ENCODE measurements around the gene ENTPD2.

GRCh38 chr9:137050570-137050969 lies 3.3 kb downstream of the ENTPD2 start:
- TF ChIP-seq, protein P1, sequence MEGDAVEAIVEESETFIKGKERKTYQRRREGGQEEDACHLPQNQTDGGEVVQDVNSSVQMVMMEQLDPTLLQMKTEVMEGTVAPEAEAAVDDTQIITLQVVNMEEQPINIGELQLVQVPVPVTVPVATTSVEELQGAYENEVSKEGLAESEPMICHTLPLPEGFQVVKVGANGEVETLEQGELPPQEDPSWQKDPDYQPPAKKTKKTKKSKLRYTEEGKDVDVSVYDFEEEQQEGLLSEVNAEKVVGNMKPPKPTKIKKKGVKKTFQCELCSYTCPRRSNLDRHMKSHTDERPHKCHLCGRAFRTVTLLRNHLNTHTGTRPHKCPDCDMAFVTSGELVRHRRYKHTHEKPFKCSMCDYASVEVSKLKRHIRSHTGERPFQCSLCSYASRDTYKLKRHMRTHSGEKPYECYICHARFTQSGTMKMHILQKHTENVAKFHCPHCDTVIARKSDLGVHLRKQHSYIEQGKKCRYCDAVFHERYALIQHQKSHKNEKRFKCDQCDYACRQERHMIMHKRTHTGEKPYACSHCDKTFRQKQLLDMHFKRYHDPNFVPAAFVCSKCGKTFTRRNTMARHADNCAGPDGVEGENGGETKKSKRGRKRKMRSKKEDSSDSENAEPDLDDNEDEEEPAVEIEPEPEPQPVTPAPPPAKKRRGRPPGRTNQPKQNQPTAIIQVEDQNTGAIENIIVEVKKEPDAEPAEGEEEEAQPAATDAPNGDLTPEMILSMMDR (conservative IDR thresholded peaks at IDR 0.05 in 1 of 2, IDR thresholded peaks at IDR 0.05 in 1 of 2; ENCODE audit: low read depth in 1 of 2, low read length in 2 of 2), result no peak
- TF ChIP-seq EZH2 (IDR thresholded peaks at IDR 0.05; ENCODE audit: low read length, missing control alignments), result no peak

Measured in fibroblast of lung (primary cell).